GM12878 (cell line): Measurements from ENCODE around the gene HSD3B1.

Source experiments
- EP300 ChIP-seq, 2 experiments: fragments of 150-350 bp in 1 of 2; IDR thresholded peaks; 2 replicates each; pipeline ENCODE4 v1.6.1; 2011 to 2012; ENCODE audit warnings: low read depth in 2 of 2, low read length in 2 of 2, borderline replicate concordance in 1 of 2, improper control_type of control experiment in 1 of 2, inconsistent platforms in 1 of 2; ENCODE audit not compliant: control insufficient read depth in 1 of 2
- MEF2A ChIP-seq: IDR thresholded peaks from 2 replicates; pipeline ENCODE4 v1.6.1; 2011; ENCODE audit warnings: low read depth, mild to moderate bottlenecking, low read length, moderate library complexity; ENCODE audit not compliant: insufficient read depth
- RAD21 ChIP-seq: IDR thresholded peaks from 2 replicates; pipeline ENCODE4 v1.6.1; 2011; ENCODE audit warnings: mild to moderate bottlenecking, low read depth, low read length, moderate library complexity; ENCODE audit not compliant: insufficient read depth
- SMARCA5 ChIP-seq: fragments of 450-650 bp; IDR thresholded peaks from 2 replicates; pipeline ENCODE4 v1.6.1; 2017; ENCODE audit warnings: mild to moderate bottlenecking
- SP1 ChIP-seq: IDR thresholded peaks from one replicate; pipeline ENCODE4 v1.6.1; 2011; ENCODE audit warnings: low read depth, low read length
- TF ChIP-seq, protein P1 (sequence below), 3 experiments: IDR thresholded peaks in 2 of 3; conservative IDR thresholded peaks in 1 of 3; 2 replicates each; pipeline ENCODE4 v1.5.1; 2011; ENCODE audit warnings: low read depth in 3 of 3, low read length in 3 of 3, mild to moderate bottlenecking in 3 of 3, control low read depth in 2 of 3, moderate library complexity in 2 of 3, inconsistent platforms in 1 of 3, mixed read lengths in 1 of 3; ENCODE audit not compliant: control insufficient read depth in 2 of 3, insufficient read depth in 1 of 3; ENCODE audit errors: extremely low read depth in 1 of 3

DNA sequence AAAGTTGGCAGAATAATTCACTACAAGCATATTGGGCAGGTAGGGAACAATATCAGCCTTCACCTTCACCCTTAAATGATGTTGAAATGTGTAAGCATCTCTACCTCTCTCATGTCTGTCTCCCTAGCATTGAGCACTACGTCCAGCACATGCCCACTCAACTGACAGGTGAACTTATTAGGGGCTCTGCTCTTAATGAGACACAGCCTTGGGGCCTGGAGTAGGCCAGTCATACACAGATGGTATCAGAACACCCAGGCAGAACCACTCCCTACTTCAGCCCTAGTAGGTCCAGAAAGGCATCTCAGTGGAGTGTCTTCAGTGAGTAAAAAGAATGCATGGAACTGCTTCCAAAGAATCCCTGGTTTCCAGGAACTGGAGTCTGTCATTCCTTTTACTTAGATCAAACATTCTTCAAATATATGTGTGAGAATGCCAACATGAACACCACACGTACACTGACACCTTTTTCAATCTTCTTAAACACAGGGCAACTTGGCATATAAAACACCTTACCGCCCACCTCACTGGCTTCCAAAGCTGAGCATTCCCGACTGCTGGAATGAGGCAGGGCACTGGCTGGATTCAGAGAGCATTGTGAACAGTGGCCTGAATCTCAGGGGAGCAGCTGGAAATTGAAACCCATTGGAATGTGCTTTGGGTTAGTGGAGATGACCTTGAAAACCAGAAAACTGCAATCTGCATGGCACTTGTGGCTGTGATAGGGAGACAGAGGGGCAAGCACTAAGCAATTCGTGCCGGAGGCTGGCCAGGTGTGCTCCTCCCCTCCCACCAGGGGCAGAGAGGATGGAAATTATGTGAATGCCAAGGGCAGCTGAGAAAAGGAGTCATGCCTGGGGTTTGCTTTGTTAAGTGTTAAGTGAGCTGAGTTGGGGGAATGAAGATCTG is 24.2 kb upstream of the HSD3B1 start:
- TF ChIP-seq, protein P1, sequence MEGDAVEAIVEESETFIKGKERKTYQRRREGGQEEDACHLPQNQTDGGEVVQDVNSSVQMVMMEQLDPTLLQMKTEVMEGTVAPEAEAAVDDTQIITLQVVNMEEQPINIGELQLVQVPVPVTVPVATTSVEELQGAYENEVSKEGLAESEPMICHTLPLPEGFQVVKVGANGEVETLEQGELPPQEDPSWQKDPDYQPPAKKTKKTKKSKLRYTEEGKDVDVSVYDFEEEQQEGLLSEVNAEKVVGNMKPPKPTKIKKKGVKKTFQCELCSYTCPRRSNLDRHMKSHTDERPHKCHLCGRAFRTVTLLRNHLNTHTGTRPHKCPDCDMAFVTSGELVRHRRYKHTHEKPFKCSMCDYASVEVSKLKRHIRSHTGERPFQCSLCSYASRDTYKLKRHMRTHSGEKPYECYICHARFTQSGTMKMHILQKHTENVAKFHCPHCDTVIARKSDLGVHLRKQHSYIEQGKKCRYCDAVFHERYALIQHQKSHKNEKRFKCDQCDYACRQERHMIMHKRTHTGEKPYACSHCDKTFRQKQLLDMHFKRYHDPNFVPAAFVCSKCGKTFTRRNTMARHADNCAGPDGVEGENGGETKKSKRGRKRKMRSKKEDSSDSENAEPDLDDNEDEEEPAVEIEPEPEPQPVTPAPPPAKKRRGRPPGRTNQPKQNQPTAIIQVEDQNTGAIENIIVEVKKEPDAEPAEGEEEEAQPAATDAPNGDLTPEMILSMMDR (IDR thresholded peaks at IDR 0.05 in 2 of 3, conservative IDR thresholded peaks at IDR 0.05 in 1 of 3; ENCODE audit: control insufficient read depth in 2 of 3, extremely low read depth in 1 of 3, insufficient read depth in 1 of 3, low read depth in 3 of 3, low read length in 3 of 3): no peak
- no peak for TF ChIP-seq SP1
- TF ChIP-seq EP300 (IDR thresholded peaks at IDR 0.05; ENCODE audit: borderline replicate concordance in 1 of 2, control insufficient read depth in 1 of 2, low read depth in 2 of 2, low read length in 2 of 2): no peak
- TF ChIP-seq MEF2A: no peak
- TF ChIP-seq RAD21: no peak
- TF ChIP-seq SMARCA5: no peak
